OCI-LY1 (cell line): ENCODE measurements around the gene CDK5RAP2.
A peak's percentile ranks its signal among the peaks of the same experiment; 100 is the strongest.

ENCODE experiments used
- H2AFZ ChIP-seq: fragments of 200-600 bp; sonication (generic), shearing (Covaris generic); 2 replicates; pipeline ENCODE4 v1.6.0; 2014; ENCODE audit warnings: antibody characterized with exemption, mild to moderate bottlenecking, low read length
- H3F3A ChIP-seq: fragments of 200-600 bp; sonication (generic), shearing (Covaris generic); 2 replicates; pipeline ENCODE4 v1.6.0; 2014; ENCODE audit warnings: mild to moderate bottlenecking, antibody characterized with exemption, low read length, moderate library complexity; ENCODE audit not compliant: insufficient read depth
- H3K27ac ChIP-seq: fragments of 200-600 bp; sonication (generic); 2 replicates; pipeline ENCODE4 v1.5.1; 2014; ENCODE audit warnings: low read length, mixed run types, mild to moderate bottlenecking, low read depth; ENCODE audit not compliant: poor library complexity, severe bottlenecking
- H3K27me3 ChIP-seq: fragments of 200-600 bp; sonication (generic); 2 replicates; pipeline ENCODE4 v1.6.0; 2014; ENCODE audit warnings: antibody characterized with exemption, mild to moderate bottlenecking, low read length, moderate library complexity; ENCODE audit not compliant: insufficient read depth
- H3K36me3 ChIP-seq: fragments of 200-600 bp; sonication (generic); 2 replicates; pipeline ENCODE4 v1.6.1; 2014; ENCODE audit warnings: mild to moderate bottlenecking, antibody characterized with exemption, low read length, moderate library complexity, mixed read lengths; ENCODE audit not compliant: insufficient read depth
- H3K4me1 ChIP-seq: fragments of 200-600 bp; sonication (generic); 2 replicates; pipeline ENCODE4 v1.5.1; 2014; ENCODE audit warnings: mild to moderate bottlenecking, low read length, moderate library complexity; ENCODE audit not compliant: insufficient read depth, severe bottlenecking
- H3K4me2 ChIP-seq: fragments of 200-600 bp; sonication (generic), shearing (Covaris generic); 2 replicates; pipeline ENCODE4 v1.6.1; 2014; ENCODE audit warnings: low read length
- H3K4me3 ChIP-seq: fragments of 200-600 bp; sonication (generic); 2 replicates; pipeline ENCODE4 v1.5.1; 2014; ENCODE audit warnings: low read length, low read depth, mild to moderate bottlenecking, mixed read lengths; ENCODE audit not compliant: poor library complexity, severe bottlenecking
- H3K79me2 ChIP-seq: fragments of 200-600 bp; shearing (Covaris generic); 2 replicates; pipeline ENCODE4 v1.6.1; 2016; ENCODE audit warnings: mixed run types, low read length, mixed read lengths; ENCODE audit not compliant: insufficient read depth
- H3K9ac ChIP-seq: fragments of 200-600 bp; sonication (generic), shearing (Covaris generic); 2 replicates; pipeline ENCODE4 v1.6.1; 2014; ENCODE audit warnings: mild to moderate bottlenecking, low read length, mixed read lengths
- H3K9me2 ChIP-seq: fragments of 200-600 bp; sonication (generic), shearing (Covaris generic); 2 replicates; pipeline ENCODE4 v1.6.1; 2014; ENCODE audit warnings: low read depth, mild to moderate bottlenecking, low read length, mixed read lengths
- H3K9me3 ChIP-seq: fragments of 200-600 bp; shearing (Covaris generic); 2 replicates; pipeline ENCODE4 v1.6.1; 2014; ENCODE audit warnings: low read length, mixed read lengths
- H4K20me1 ChIP-seq: fragments of 200-600 bp; sonication (generic), shearing (Covaris generic); 2 replicates; pipeline ENCODE4 v1.6.0; 2016; ENCODE audit warnings: mild to moderate bottlenecking, low read length; ENCODE audit not compliant: insufficient read depth
- CTCF ChIP-seq: fragments of 200-600 bp; sonication (generic), shearing (Covaris generic); IDR thresholded peaks from 2 replicates; pipeline ENCODE4 v1.5.1; 2017; ENCODE audit warnings: mild to moderate bottlenecking, antibody characterized with exemption, low read length, moderate library complexity, mixed read lengths
- EZH2 ChIP-seq: fragments of 200-600 bp; sonication (generic), shearing (Covaris generic); IDR thresholded peaks from 2 replicates; pipeline ENCODE4 v1.8.0; 2017; ENCODE audit warnings: borderline replicate concordance, mixed run types, mild to moderate bottlenecking, antibody characterized with exemption, low read length, moderate library complexity, mixed read lengths

Gene CDK5RAP2

GRCh38 chr9:120579139-120580050 lies 572 bp downstream of the CDK5RAP2 start:
- Histone ChIP-seq H3K4me2 (peak overlapping the region; percentile 90), H3K79me2 (peaks cover 59% of the 10 kb centered on the region), H3K9me2 (no peaks in the 10 kb centered on the region), H3K27me3 (no peaks in the 10 kb centered on the region), H3K36me3 (peaks cover 19% of the 10 kb centered on the region), H3K4me3 (peak overlapping the region; percentile 77), H3K4me1 (peaks cover 75% of the 10 kb centered on the region), H4K20me1 (no peaks in the 10 kb centered on the region), H3F3A (no peaks in the 10 kb centered on the region), H3K27ac (peak overlapping the region; percentile 64), H3K9ac (peak overlapping the region; percentile 81), H3K9me3 (no peaks in the 10 kb centered on the region), H2AFZ (no peak overlapping the region)
- no peak for TF ChIP-seq CTCF
- no peak for TF ChIP-seq EZH2

- Histone ChIP-seq H3F3A (no peaks in the 10 kb centered on the region), H3K9me2 (no peaks in the 10 kb centered on the region), H2AFZ (no peak overlapping the region), H3K9ac (peak overlapping the region; percentile 4; the same call in 1 of the 2 replicates), H3K4me3 (peak overlapping the region; percentile 15), H3K27me3 (no peaks in the 10 kb centered on the region), H3K9me3 (no peaks in the 10 kb centered on the region), H3K79me2 (peaks cover 67% of the 10 kb centered on the region), H4K20me1 (no peaks in the 10 kb centered on the region), H3K4me2 (peak overlapping the region; percentile 46; the same call in 1 of the 2 replicates), H3K36me3 (peaks cover 48% of the 10 kb centered on the region), H3K27ac (peak overlapping the region; percentile 52), H3K4me1 (peaks cover 53% of the 10 kb centered on the region)
- TF ChIP-seq EZH2 (no peak), CTCF (no peak)
Measured at GRCh38 chr9:120574473-120574872, 5.5 kb downstream of the CDK5RAP2 start.

- no peaks in the 10 kb centered on the region for H3F3A ChIP-seq
- no peak overlapping the region for H3K4me2 ChIP-seq
- H3K9me2 ChIP-seq, result no peaks in the 10 kb centered on the region
- TF ChIP-seq EZH2 (no peak), CTCF (no peak)
- H3K79me2 ChIP-seq, result peaks cover 47% of the 10 kb centered on the region
- H3K9ac ChIP-seq, result no peak overlapping the region
- no peak overlapping the region for H3K4me3 ChIP-seq
- H2AFZ ChIP-seq, result no peak overlapping the region
- H3K27me3 ChIP-seq, result no peaks in the 10 kb centered on the region
- H3K9me3 ChIP-seq, result no peaks in the 10 kb centered on the region
- H3K27ac ChIP-seq, result no peak overlapping the region
- no peaks in the 10 kb centered on the region for H4K20me1 ChIP-seq
- H3K36me3 ChIP-seq, result peaks cover 65% of the 10 kb centered on the region
- peaks cover 34% of the 10 kb centered on the region for H3K4me1 ChIP-seq
Measured at GRCh38 chr9:120572472-120572871, 7.5 kb downstream of the CDK5RAP2 start.
